HG03045 (cell line): ENCODE data around the gene ACTR1A.
A peak's percentile ranks its signal among the peaks of the same experiment; 100 is the strongest.
"Not testable (repeated sequence)": the region's sequence is repeated elsewhere in the genome, so short reads cannot be mapped to it uniquely, and the experiment has no call there.

Experiments
- ATAC-seq: cut with Tn5 transposase; IDR thresholded peaks from one replicate; pipeline ENCODE4 v1.9.1; 2021; ENCODE audit warnings: mild to moderate bottlenecking, moderate library complexity; ENCODE audit not compliant: unreplicated experiment

Gene ACTR1A

GRCh38 chr10:102455893-102456471, 46.5 kb downstream of the ACTR1A start:
- ATAC-seq: no peak

DNA sequence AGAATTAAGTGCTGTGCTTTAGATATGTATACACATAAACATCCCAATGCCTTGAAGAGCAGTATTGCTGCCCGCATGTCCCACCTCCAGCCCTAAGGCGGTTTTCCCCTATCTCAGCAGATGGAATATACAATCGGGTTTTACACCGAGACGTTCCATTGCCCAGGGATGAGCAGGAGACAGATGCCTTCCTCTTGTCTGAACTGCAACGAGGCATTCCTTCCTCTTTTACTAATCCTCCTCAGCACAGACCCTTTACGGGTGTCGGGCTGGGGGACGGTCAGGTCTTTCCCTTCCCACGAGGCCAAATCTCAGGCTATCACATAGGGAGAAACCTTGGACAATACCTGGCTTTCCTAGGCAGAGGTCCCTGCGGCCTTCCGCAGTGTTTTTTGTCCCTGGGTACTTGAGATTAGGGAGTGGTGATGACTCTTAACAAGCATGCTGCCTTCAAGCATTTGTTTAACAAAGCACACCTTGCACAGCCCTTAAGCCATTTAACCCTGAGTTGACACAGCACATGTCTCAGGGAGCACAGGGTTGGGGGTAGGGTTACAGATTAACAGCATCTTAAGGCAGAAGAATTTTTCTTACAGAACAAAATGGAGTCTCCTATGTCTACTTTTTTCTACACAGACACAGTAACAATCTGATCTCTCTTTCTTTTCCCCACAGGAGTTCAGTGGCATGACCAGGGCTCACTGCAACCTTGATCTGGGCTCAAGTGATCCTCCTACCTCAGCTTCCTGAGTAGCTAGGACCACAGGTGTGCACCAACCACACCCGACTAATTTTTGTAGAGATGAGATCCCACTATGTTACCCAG, 47.6 kb downstream of the ACTR1A start:
- not testable (repeated sequence) for ATAC-seq

DNA sequence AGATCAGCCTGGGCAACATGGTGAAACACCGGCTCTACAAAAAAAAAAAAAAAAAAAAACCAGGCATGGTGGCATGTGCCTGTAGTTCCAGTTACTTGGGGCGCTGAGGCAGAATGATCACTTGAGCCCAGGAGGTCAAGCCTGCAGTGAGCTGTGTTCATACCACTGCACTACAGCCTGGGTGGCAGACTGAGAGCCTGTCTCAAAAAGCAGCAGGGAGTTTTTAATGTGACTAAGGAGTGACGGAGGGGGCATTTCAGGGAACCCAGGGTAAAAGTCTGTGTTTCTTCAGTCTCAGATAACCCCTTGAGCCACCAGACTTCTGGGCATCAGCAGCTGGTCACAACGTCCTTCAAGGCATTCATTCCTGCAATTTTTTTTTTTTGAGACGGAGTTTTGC, 49.0 kb downstream of the ACTR1A start:
- no peak for ATAC-seq

DNA sequence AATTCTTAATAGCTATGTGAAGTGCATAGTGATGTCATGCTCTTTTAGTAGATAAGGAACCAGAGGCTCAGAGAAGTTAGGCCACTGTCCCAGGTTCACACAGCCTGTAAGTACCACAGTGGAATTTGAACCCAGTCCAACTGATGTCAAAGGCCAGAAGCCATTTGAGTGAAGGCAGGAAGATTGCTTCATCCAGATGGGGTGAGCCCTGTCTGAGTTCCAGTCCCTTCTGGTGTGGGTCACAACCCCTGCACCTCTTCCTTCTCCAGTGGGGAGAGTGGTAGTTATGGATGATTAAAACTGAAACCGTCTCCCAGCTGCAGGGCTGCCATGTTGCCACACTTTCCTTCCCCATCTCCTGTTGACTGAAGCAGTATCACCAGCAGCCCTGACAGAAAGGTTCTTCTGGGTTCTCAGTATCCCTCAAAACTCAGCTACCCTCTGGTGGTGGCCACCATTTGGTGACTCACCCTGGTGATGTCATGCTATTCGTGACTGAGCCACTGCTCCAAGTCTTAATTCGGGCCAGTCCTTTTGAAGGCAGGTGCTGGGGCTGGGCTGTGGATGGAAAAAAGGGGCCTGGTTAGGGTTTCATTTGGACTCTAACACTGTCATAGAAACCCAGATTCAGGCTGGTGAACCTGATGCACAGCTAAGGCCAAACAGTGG, 49.7 kb downstream of the ACTR1A start:
- ATAC-seq: no peak

DNA sequence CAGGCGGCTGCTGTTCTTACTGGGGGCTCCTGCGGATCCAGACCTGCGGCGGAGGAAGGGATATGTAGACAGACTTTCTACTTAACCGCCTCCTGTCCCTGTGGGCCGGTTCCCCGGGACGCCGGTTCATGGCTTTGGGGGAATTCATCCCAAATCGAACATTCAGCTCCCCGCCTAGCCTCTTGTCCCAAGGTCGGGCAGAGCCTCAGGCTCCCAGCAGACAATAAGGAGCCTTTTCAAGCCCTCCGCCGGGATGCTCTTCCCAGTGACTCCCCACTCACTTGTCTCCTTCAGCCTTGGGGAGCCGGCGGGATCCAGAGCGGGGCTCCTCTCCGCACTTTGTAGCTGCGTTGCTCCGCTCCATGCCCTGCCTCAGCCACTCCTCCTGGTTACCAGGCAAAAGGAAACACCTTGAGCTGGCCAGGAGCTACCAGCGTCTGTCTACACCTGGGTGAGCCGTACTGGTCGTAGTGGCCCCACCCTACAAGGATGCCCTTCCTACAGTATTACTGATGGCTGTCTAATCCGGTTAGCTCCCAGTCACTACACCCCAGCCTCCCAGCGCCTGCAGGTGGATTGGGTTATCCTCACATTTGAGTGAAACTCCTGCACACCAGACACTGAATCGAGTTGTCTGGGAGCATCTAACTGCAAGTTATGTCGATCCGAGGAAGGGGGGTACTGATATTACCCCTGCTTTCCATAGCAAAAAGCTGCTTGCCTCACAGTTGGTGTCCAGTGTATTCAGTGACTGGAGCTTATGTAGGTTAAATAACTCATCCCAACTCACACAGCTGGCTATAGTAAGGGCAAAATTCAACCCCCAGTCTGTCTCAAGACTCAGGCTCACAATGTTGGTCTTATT, 51.2 kb downstream of the ACTR1A start, which contains the start of gene C10orf95:
Gene C10orf95 (minus strand): TSS at position 439 of the 865 bp plus-strand sequence. CDS start 450 bp downstream, outside the sequence.
- ATAC-seq: no peak

DNA sequence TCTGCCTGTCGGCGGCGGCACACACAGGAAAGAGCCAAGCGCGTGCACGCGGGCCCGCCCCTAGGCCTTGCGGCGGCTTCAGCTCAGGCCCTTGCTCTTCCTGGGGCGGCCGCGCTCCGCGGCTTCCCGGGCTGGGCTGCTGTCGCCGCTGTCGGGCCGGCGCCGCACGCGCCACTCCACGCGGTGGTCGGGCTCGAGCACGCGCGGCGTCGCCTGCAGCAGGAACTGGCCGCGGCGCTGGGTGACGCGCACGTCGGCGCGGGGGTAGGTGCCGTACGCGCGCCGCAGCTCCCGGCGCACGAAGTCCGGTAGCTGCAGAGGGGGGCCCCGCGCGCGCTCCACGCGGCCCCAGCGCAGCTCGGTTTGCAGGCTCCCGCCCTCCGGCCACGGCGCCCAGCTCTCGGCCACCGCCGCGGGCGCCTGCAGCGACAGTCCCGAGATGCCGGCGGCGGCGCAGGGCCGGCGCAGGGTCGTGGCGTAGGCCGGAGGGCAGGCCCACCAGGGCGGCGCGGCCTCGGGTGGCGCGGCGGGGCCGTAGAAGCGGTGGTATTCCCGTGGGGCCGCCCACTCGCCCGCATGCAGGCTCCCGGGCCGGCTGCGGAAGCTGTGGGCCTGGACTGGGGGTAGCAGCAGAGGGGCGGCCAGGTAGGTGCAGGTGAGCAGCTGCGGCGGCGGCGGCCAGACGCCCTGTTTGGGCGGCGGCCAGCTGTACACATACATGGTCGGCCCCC, 52.0 kb downstream of the ACTR1A start:
- ATAC-seq: peak; percentile 74

DNA sequence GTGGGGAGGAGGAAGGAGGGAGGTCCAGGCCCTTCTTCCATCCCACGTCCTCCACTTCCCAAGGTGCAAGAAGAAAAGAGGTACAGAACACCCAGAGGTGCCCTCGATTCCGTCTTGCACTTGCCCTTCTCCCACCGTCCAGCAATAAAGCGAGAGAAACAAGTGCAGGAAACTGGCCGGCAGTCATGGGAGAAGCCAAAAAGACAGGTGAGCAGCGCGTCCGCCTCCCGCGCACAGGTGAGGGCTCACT, 52.5 kb downstream of the ACTR1A start:
- peak; percentile 1 for ATAC-seq

GRCh38 chr10:102449321-102450123, 53.0 kb downstream of the ACTR1A start:
- ATAC-seq: peak; percentile 54

DNA sequence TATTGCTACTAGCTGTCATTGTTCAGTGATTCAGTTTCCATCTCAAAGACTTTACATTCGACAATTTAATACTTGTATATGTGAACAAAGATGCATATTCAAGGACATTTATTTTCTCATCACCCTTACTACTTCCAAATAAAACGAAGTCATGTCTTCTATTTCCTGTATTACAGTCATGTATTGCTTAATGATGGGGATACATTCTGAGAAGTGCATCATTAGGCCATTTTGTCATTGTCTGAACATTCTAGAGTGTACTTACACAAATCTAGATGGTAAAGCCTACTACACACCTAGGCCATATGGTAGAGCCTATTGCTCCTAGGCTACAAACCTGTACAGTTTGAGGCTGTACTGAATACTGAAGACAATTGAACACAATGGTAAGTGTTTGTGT, 57.7 kb downstream of the ACTR1A start:
- ATAC-seq: no peak

- no peak for ATAC-seq
These were observed 64.1 kb downstream of the ACTR1A start for GRCh38 chr10:102438374-102438773.

- no peak for ATAC-seq
These were observed 65.0 kb downstream of the ACTR1A start for GRCh38 chr10:102437515-102437914.

DNA sequence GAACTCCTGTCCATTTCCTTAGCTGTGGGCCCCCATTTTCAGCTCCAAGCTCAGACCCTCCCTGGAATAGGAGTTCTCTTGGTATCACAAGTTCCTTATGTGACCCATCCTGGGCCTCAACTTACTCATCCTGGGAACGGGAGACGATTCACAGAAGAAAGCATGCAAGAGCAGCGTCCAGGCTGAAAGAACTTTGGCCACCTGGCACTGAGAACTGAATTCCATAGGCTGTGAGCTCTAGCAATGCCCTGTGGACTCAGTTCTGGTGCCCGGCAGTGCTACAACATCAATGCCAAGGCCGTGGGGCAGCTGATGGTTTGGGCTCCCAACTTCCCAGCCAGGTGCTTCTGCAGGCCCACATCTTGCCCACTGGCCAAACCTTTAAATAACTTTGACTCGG, 66.2 kb downstream of the ACTR1A start:
- ATAC-seq: no peak

GRCh38 chr10:102435529-102436233, 66.8 kb downstream of the ACTR1A start:
- ATAC-seq: no peak

DNA sequence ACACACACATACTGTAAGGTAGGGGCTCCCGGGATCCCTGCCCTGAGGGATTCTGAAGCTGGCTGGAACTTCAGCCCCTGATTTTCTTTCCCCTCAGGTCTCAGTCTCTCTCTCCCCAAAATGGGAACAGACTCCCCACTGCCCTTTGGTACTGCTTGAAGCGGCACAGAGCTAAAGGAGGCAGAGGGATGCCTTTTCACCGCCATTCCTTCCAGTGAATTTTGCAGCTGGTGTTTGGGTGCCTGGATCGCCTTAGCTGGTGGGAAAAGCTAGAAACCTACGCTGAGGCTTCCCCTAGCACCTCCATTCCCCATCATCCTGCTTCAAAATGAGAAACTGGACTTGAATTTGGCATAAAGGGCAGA, 67.4 kb downstream of the ACTR1A start:
- no peak for ATAC-seq

GRCh38 chr10:102434394-102435132, 67.9 kb downstream of the ACTR1A start:
- no peak for ATAC-seq

DNA sequence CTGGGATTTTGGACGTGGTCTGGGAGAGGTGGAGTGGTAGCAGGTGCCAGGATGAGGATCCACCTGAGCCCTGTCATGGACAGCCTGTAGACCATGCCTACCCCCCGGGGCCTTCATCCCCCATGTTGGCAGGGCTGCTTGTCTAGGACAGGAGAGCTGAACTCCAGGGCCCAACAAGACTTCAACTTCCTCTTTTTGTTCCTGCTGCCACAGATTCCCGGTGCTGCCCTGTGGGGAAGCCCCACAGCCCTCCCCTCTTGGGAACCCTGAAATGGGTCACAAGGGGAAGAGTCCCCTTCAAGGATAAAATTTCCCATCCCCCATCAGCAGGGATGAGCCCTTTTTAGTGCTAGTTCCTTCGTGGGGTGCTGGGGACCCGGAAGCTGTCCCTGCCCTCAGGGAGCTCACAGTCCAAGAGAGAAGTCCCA, 68.9 kb downstream of the ACTR1A start:
- no peak for ATAC-seq

DNA sequence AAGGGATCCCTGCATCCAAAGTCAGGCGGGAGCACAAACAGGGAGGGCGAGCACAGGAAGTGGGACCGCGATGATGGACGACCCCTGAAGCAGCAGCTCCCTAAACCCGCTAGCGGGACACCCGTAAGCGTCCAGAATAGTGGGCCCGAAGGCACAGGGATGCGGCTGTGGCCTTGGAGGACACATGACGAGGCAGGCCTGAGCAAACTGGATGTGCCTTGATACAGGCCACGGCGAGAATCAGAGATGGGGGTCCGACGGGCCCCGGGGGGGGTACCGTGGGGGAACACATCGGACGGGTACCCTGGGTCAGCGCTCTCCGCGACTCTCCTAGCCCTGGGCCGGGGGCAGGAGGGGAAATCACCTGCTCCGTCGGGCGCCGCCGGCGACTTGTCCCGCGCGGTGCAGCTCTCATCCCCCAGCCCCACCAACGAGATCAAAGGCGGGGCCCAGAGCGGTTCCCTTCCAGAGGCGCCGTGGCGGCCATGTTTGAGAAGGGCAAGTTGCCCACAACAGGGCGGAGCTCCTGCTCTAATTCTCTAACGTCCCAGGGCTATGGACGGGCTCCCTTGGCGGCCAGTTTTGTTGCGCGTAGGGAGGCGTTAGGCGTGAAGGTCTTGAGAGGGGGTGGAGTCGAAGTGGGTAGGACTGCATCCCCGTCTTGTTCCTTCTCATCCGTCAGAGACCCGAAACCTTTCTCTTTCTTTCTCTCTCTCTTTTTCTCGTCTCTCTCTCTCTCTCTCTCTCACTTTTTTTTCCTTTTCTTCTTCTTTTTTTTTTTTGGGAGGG, 70.2 kb downstream of the ACTR1A start, which contains the start of gene CUEDC2:
Gene CUEDC2 (minus strand): TSS at position 413 of the 789 bp plus-strand sequence. CDS start 7,386 bp downstream, outside the sequence.
- peak; percentile 87 for ATAC-seq
